Measurements from ENCODE around the gene NCK2.

NCK2 gene

GRCh38 chr2:105765415-105766299, 20.9 kb downstream of the NCK2 start:
- Histone ChIP-seq H3K9me2 (replicated peaks; ENCODE audit: control insufficient read depth, low read length) (no peaks in the 10 kb centered on the region), H3K4me3 (ENCODE audit: low read length) (no peak overlapping the region), H4K20me1 (ENCODE audit: control insufficient read depth, insufficient read depth, low read depth, low read length) (peaks cover 12% of the 10 kb centered on the region; the same call in 1 of the 2 replicates), H3K27ac (ENCODE audit: low read depth, low read length) (no peak overlapping the region), H3K79me2 (ENCODE audit: control insufficient read depth, low read length) (peaks cover 48% of the 10 kb centered on the region), H3K36me3 (ENCODE audit: control insufficient read depth, low read length) (no peaks in the 10 kb centered on the region), H3K27me3 (ENCODE audit: control insufficient read depth, low read length) (no peaks in the 10 kb centered on the region), H3K4me1 (ENCODE audit: control insufficient read depth, low read length) (peaks cover 28% of the 10 kb centered on the region), H3F3A (ENCODE audit: control insufficient read depth, insufficient read depth) (no peaks in the 10 kb centered on the region), H3K4me2 (ENCODE audit: low read length) (no peak overlapping the region), H3K9me3 (ENCODE audit: control insufficient read depth, insufficient read depth, low read length) (no peaks in the 10 kb centered on the region)
- no peak for TF ChIP-seq EZH2phosphoT487 (IDR thresholded peaks at IDR 0.05; ENCODE audit: borderline replicate concordance, low read length)
- no peak for TF ChIP-seq CTCF (IDR thresholded peaks at IDR 0.05; ENCODE audit: low read depth, low read length, poor library complexity, severe bottlenecking)

DNA sequence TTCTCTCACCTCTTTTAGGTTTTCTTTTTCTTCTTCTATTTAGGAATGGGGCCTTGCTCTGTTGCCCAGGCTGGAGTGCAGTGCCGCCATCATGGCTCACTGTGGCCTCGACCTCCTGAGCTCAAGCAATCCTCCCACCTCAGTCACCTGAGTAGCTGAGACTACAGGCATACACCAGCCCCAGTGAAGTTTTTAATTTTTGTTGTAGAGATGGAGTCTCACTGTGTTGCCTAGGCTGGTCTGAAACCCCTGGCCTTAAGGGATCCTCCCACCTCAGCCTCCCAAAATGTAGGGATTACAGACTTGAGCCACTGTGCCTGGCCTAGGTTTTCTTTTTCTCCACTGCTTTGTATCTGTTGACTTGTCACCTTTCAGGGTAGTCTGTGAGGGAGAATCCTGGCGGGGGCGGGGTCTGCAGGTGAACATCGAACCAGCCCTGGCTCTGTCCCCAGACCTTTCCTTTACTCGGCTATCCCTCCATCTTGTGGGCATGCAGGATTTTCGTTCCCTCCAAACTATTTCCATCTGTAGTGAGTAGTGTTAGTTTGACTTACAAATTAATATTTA, 21.7 kb downstream of the NCK2 start:
- no peaks in the 10 kb centered on the region for H3F3A ChIP-seq (ENCODE audit: control insufficient read depth, insufficient read depth)
- TF ChIP-seq EZH2phosphoT487 (IDR thresholded peaks at IDR 0.05; ENCODE audit: borderline replicate concordance, low read length) = no peak
- no peak for TF ChIP-seq CTCF (IDR thresholded peaks at IDR 0.05; ENCODE audit: low read depth, low read length, poor library complexity, severe bottlenecking)
- H3K4me3 ChIP-seq (ENCODE audit: low read length) = no peak overlapping the region
- H3K79me2 ChIP-seq (ENCODE audit: control insufficient read depth, low read length) = peaks cover 41% of the 10 kb centered on the region
- H3K4me2 ChIP-seq (ENCODE audit: low read length) = no peak overlapping the region
- no peaks in the 10 kb centered on the region for H3K27me3 ChIP-seq (ENCODE audit: control insufficient read depth, low read length)
- no peaks in the 10 kb centered on the region for H3K9me2 ChIP-seq (replicated peaks; ENCODE audit: control insufficient read depth, low read length)
- H3K27ac ChIP-seq (ENCODE audit: low read depth, low read length) = no peak overlapping the region
- peaks cover 28% of the 10 kb centered on the region for H3K4me1 ChIP-seq (ENCODE audit: control insufficient read depth, low read length)
- H3K36me3 ChIP-seq (ENCODE audit: control insufficient read depth, low read length) = no peaks in the 10 kb centered on the region
- peaks cover 13% of the 10 kb centered on the region; the same call in 1 of the 2 replicates for H4K20me1 ChIP-seq (ENCODE audit: control insufficient read depth, insufficient read depth, low read depth, low read length)
- no peaks in the 10 kb centered on the region for H3K9me3 ChIP-seq (ENCODE audit: control insufficient read depth, insufficient read depth, low read length)

- H3K4me2 ChIP-seq (ENCODE audit: low read length) = no peak overlapping the region
- H3K27me3 ChIP-seq (ENCODE audit: control insufficient read depth, low read length) = no peaks in the 10 kb centered on the region
- H3K9me3 ChIP-seq (ENCODE audit: control insufficient read depth, insufficient read depth, low read length) = no peaks in the 10 kb centered on the region
- H3K4me3 ChIP-seq (ENCODE audit: low read length) = no peak overlapping the region
- H3K36me3 ChIP-seq (ENCODE audit: control insufficient read depth, low read length) = no peaks in the 10 kb centered on the region
- H4K20me1 ChIP-seq (ENCODE audit: control insufficient read depth, insufficient read depth, low read depth, low read length) = peaks cover 21% of the 10 kb centered on the region; the same call in 1 of the 2 replicates
- no peak overlapping the region for H3K27ac ChIP-seq (ENCODE audit: low read depth, low read length)
- H3K9me2 ChIP-seq (replicated peaks; ENCODE audit: control insufficient read depth, low read length) = no peaks in the 10 kb centered on the region
- no peak for TF ChIP-seq CTCF (IDR thresholded peaks at IDR 0.05; ENCODE audit: low read depth, low read length, poor library complexity, severe bottlenecking)
- no peak for TF ChIP-seq EZH2phosphoT487 (IDR thresholded peaks at IDR 0.05; ENCODE audit: borderline replicate concordance, low read length)
- no peaks in the 10 kb centered on the region for H3F3A ChIP-seq (ENCODE audit: control insufficient read depth, insufficient read depth)
- peaks cover 28% of the 10 kb centered on the region for H3K4me1 ChIP-seq (ENCODE audit: control insufficient read depth, low read length)
- peaks cover 36% of the 10 kb centered on the region for H3K79me2 ChIP-seq (ENCODE audit: control insufficient read depth, low read length)
These were observed 23.5 kb downstream of the NCK2 start for GRCh38 chr2:105768176-105768575.

Measured in DOHH2 (cell line).